ENCODE data around the gene MYO18B.
"Not testable (repeated sequence)": the region's sequence is repeated elsewhere in the genome, so short reads cannot be mapped to it uniquely, and the experiment has no call there.

The MYO18B gene

GRCh38 chr22:25702571-25703167, 39.3 kb upstream of the MYO18B start:
- no peaks in the 10 kb centered on the region for H3K9me3 ChIP-seq (ENCODE audit: insufficient read depth, low read length)
- no peaks in the 10 kb centered on the region for H3K36me3 ChIP-seq (ENCODE audit: insufficient read depth, insufficient read length, low read length)
- no peaks in the 10 kb centered on the region for H3K27me3 ChIP-seq (ENCODE audit: insufficient read depth, insufficient read length)
- H3K9ac ChIP-seq (ENCODE audit: insufficient read length, low read depth): no peak overlapping the region
- no peak overlapping the region for H3K4me3 ChIP-seq (ENCODE audit: insufficient read length, low read depth)
- DNase-seq (ENCODE audit: low read depth, low spot score): no peak
- TF ChIP-seq SUZ12 (IDR thresholded peaks at IDR 0.05; ENCODE audit: extremely low read depth, insufficient read depth, insufficient read length) (no peak), YY1 (IDR thresholded peaks at IDR 0.05; ENCODE audit: insufficient read depth, insufficient read length) (no peak)
- H3K4me1 ChIP-seq (ENCODE audit: insufficient read depth, insufficient read length): no peaks in the 10 kb centered on the region

GRCh38 chr22:25704701-25705100, 37.3 kb upstream of the MYO18B start:
- peaks cover 3% of the 10 kb centered on the region for H3K4me1 ChIP-seq (ENCODE audit: insufficient read depth, insufficient read length)
- DNase-seq (ENCODE audit: low read depth, low spot score): no peak
- H3K4me3 ChIP-seq (ENCODE audit: insufficient read length, low read depth): no peak overlapping the region
- no peaks in the 10 kb centered on the region for H3K9me3 ChIP-seq (ENCODE audit: insufficient read depth, low read length)
- H3K9ac ChIP-seq (ENCODE audit: insufficient read length, low read depth): no peak overlapping the region
- no peak for TF ChIP-seq SUZ12 (IDR thresholded peaks at IDR 0.05; ENCODE audit: extremely low read depth, insufficient read depth, insufficient read length)
- TF ChIP-seq YY1 (IDR thresholded peaks at IDR 0.05; ENCODE audit: insufficient read depth, insufficient read length): no peak
- no peak for TF ChIP-seq ZNF274 (IDR thresholded peaks at IDR 0.05; ENCODE audit: low read depth, low read length)
- no peaks in the 10 kb centered on the region for H3K36me3 ChIP-seq (ENCODE audit: insufficient read depth, insufficient read length, low read length)
- no peaks in the 10 kb centered on the region for H3K27me3 ChIP-seq (ENCODE audit: insufficient read depth, insufficient read length)

DNA sequence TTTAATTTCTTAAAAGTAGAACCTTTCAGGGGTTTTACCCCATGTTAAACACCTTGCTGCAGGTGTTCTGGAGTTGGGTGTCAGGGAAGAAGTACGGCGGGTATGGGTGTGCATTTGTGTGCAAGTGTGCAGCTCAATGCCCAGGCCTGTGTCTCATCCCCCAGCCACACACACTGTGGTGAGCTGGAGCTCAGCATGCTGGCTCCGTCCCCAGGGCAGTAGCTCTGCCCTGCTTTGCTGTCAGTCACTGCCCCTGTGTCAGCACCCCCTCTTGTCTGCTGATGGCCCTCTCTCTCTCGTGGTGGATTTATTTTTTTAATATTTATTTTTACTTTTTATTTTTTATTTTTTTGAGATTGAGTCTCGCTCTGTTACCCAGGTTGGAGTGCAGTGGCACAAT, 35.8 kb upstream of the MYO18B start:
- Histone ChIP-seq H3K4me3 (ENCODE audit: insufficient read length, low read depth) (no peak overlapping the region), H3K27me3 (ENCODE audit: insufficient read depth, insufficient read length) (no peaks in the 10 kb centered on the region), H3K36me3 (ENCODE audit: insufficient read depth, insufficient read length, low read length) (no peaks in the 10 kb centered on the region), H3K9me3 (ENCODE audit: insufficient read depth, low read length) (no peaks in the 10 kb centered on the region), H3K9ac (ENCODE audit: insufficient read length, low read depth) (no peak overlapping the region), H3K4me1 (ENCODE audit: insufficient read depth, insufficient read length) (peaks cover 3% of the 10 kb centered on the region)
- DNase-seq (ENCODE audit: low read depth, low spot score): no peak
- TF ChIP-seq SUZ12 (IDR thresholded peaks at IDR 0.05; ENCODE audit: extremely low read depth, insufficient read depth, insufficient read length) (no peak), YY1 (IDR thresholded peaks at IDR 0.05; ENCODE audit: insufficient read depth, insufficient read length) (no peak), ZNF274 (IDR thresholded peaks at IDR 0.05; ENCODE audit: low read depth, low read length) (no peak)

GRCh38 chr22:25708430-25708829, 33.6 kb upstream of the MYO18B start:
- not testable (repeated sequence) for H3K36me3 ChIP-seq (ENCODE audit: insufficient read depth, insufficient read length, low read length); H3K4me3 ChIP-seq (ENCODE audit: insufficient read length, low read depth)

DNA sequence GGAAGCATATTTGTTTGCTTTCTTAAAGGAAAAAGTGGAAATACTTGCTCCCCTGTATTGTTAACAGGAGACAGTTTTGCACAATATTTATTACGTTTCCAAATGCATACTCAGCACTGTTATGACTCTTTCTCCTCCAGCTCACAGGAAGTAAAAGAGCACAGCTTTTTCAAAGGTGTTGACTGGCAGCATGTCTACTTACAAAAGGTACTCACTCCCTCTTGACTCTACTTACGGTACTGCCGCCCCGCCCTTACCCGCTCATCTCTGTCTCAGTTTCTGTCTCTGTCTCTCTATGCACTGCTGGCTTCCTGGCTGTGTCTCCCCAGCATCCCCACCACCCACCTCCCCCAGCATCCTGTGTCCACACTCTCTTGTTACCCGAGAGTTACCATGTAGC, 32.2 kb upstream of the MYO18B start:
- Histone ChIP-seq H3K4me1 (ENCODE audit: insufficient read depth, insufficient read length) (peaks cover 3% of the 10 kb centered on the region), H3K36me3 (ENCODE audit: insufficient read depth, insufficient read length, low read length) (no peaks in the 10 kb centered on the region), H3K27me3 (ENCODE audit: insufficient read depth, insufficient read length) (no peaks in the 10 kb centered on the region), H3K9me3 (ENCODE audit: insufficient read depth, low read length) (no peaks in the 10 kb centered on the region), H3K9ac (ENCODE audit: insufficient read length, low read depth) (no peak overlapping the region), H3K4me3 (ENCODE audit: insufficient read length, low read depth) (no peak overlapping the region)
- TF ChIP-seq SUZ12 (IDR thresholded peaks at IDR 0.05; ENCODE audit: extremely low read depth, insufficient read depth, insufficient read length): no peak
- TF ChIP-seq YY1 (IDR thresholded peaks at IDR 0.05; ENCODE audit: insufficient read depth, insufficient read length): no peak
- no peak for TF ChIP-seq ZNF274 (IDR thresholded peaks at IDR 0.05; ENCODE audit: low read depth, low read length)
- no peak for DNase-seq (ENCODE audit: low read depth, low spot score)

More at GRCh38 chr22:25708430-25708829, 33.6 kb upstream of the MYO18B start:
- H3K4me1 ChIP-seq (ENCODE audit: insufficient read depth, insufficient read length); DNase-seq (ENCODE audit: low read depth, low spot score); H3K27me3 ChIP-seq (ENCODE audit: insufficient read depth, insufficient read length); H3K9ac ChIP-seq (ENCODE audit: insufficient read length, low read depth); H3K9me3 ChIP-seq (ENCODE audit: insufficient read depth, low read length): not testable (repeated sequence)

GRCh38 chr22:25710501-25710900, 31.5 kb upstream of the MYO18B start:
- Histone ChIP-seq H3K9me3 (ENCODE audit: insufficient read depth, low read length) (no peaks in the 10 kb centered on the region), H3K9ac (ENCODE audit: insufficient read length, low read depth) (no peak overlapping the region), H3K36me3 (ENCODE audit: insufficient read depth, insufficient read length, low read length) (no peaks in the 10 kb centered on the region), H3K27me3 (ENCODE audit: insufficient read depth, insufficient read length) (no peaks in the 10 kb centered on the region), H3K4me3 (ENCODE audit: insufficient read length, low read depth) (no peak overlapping the region), H3K4me1 (ENCODE audit: insufficient read depth, insufficient read length) (peaks cover 3% of the 10 kb centered on the region)
- no peak for DNase-seq (ENCODE audit: low read depth, low spot score)
- TF ChIP-seq ZNF274 (IDR thresholded peaks at IDR 0.05; ENCODE audit: low read depth, low read length) (no peak), YY1 (IDR thresholded peaks at IDR 0.05; ENCODE audit: insufficient read depth, insufficient read length) (no peak), SUZ12 (IDR thresholded peaks at IDR 0.05; ENCODE audit: extremely low read depth, insufficient read depth, insufficient read length) (no peak)

GRCh38 chr22:25711491-25711890, 30.5 kb upstream of the MYO18B start:
- Histone ChIP-seq H3K9ac (ENCODE audit: insufficient read length, low read depth) (no peak overlapping the region), H3K36me3 (ENCODE audit: insufficient read depth, insufficient read length, low read length) (no peaks in the 10 kb centered on the region), H3K9me3 (ENCODE audit: insufficient read depth, low read length) (no peaks in the 10 kb centered on the region), H3K4me1 (ENCODE audit: insufficient read depth, insufficient read length) (peaks cover 3% of the 10 kb centered on the region), H3K27me3 (ENCODE audit: insufficient read depth, insufficient read length) (no peaks in the 10 kb centered on the region), H3K4me3 (ENCODE audit: insufficient read length, low read depth) (no peak overlapping the region)
- TF ChIP-seq ZNF274 (IDR thresholded peaks at IDR 0.05; ENCODE audit: low read depth, low read length) (no peak), YY1 (IDR thresholded peaks at IDR 0.05; ENCODE audit: insufficient read depth, insufficient read length) (no peak), SUZ12 (IDR thresholded peaks at IDR 0.05; ENCODE audit: extremely low read depth, insufficient read depth, insufficient read length) (no peak)
- DNase-seq (ENCODE audit: low read depth, low spot score): no peak
